ENCODE results near the gene ASMTL.

GRCh38 chrX:1378306-1378759 lies 74.4 kb downstream of the ASMTL start:
- TF ChIP-seq CTCF (IDR thresholded peaks at IDR 0.05; ENCODE audit: borderline replicate concordance, extremely low read depth, low read length, poor library complexity, severe bottlenecking) (no peak), EZH2 (IDR thresholded peaks at IDR 0.05; ENCODE audit: borderline replicate concordance, low read depth, low read length, severe bottlenecking) (no peak)

Data from DND-41 (cell line).